K562 (cell line): ENCODE results near the gene RTBDN. TPM values are rescaled to one million over a fixed set of nuclear protein-coding genes. Genes with fewer than 3 reads are reported as not detected.
A peak's percentile ranks its signal among the peaks of the same experiment; 100 is the strongest.

ENCODE experiments used
- ATF7 ChIP-seq: fragments of 450-650 bp; IDR thresholded peaks from 2 replicates; pipeline ENCODE4 v1.7.1; 2014; ENCODE audit warnings: mild to moderate bottlenecking, moderate library complexity
- DMBX1 ChIP-seq: fragments of 250-450 bp; sonication (Bioruptor Pico); IDR thresholded peaks from 2 replicates; pipeline ENCODE4 v1.8.0; 2022; ENCODE audit warnings: inconsistent platforms, mild to moderate bottlenecking, moderate library complexity, borderline replicate concordance
- HLTF ChIP-seq: fragments of 450-650 bp; IDR thresholded peaks from 2 replicates; pipeline ENCODE4 v1.6.1; 2016
- HMG20B ChIP-seq: fragments of 250-450 bp; sonication (Bioruptor Pico); IDR thresholded peaks from 2 replicates; pipeline ENCODE4 v1.5.0; 2021; ENCODE audit warnings: mild to moderate bottlenecking
- HSF4 ChIP-seq: fragments of 250-450 bp; sonication (Bioruptor Pico); IDR thresholded peaks from 2 replicates; pipeline ENCODE4 v2.1.2; 2022; ENCODE audit warnings: mild to moderate bottlenecking, moderate library complexity, borderline replicate concordance
- KAT2B ChIP-seq: IDR thresholded peaks from one replicate; pipeline ENCODE4 v1.6.1; 2012; ENCODE audit warnings: low read depth, mild to moderate bottlenecking, control low read depth, inconsistent platforms, low read length, moderate library complexity
- KAT7 ChIP-seq: sonication (generic); formaldehyde crosslinking; IDR thresholded peaks from 2 replicates; pipeline ENCODE4 v1.8.0; 2022; ENCODE audit warnings: missing genetic modification reagents, mild to moderate bottlenecking, borderline replicate concordance
- MCM5 ChIP-seq: fragments of 450-650 bp; IDR thresholded peaks from 2 replicates; pipeline ENCODE4 v1.6.1; 2016; ENCODE audit warnings: low read depth
- NFXL1 ChIP-seq: fragments of 450-650 bp; formaldehyde crosslinking; IDR thresholded peaks from 2 replicates; pipeline ENCODE4 v1.4.0; 2021; ENCODE audit warnings: mild to moderate bottlenecking
- RBM39 ChIP-seq: fragments of 200-400 bp; formaldehyde crosslinking; optimal IDR thresholded peaks from 2 replicates; pipeline ENCODE3; 2018; ENCODE audit warnings: low read depth, low read length
- SMAD1 ChIP-seq: fragments of 150-350 bp; IDR thresholded peaks from 2 replicates; pipeline ENCODE4 v1.6.1; 2014; ENCODE audit warnings: low read length, low read depth; ENCODE audit not compliant: partially characterized antibody
- ZNF282 ChIP-seq: sonication (generic); formaldehyde crosslinking; IDR thresholded peaks from 2 replicates; pipeline ENCODE4 v1.8.1; 2023; ENCODE audit warnings: missing genetic modification reagents
- ZNF436 ChIP-seq: fragments of 250-450, 450-650 bp; sonication (Bioruptor Pico); formaldehyde crosslinking; IDR thresholded peaks from 2 replicates; pipeline ENCODE4 v1.7.0; 2020; ENCODE audit warnings: mild to moderate bottlenecking
- polyA plus RNA-seq, 8 experiments: library from polyadenylated mRNA; depleted of rRNA in 4 of 8; stranded (reverse) in 5 of 8; unstranded in 3 of 8; fragments of >200 nt; fragmentation: Nextera tagmentation in 2 of 8; fragmentation: Illumina TruSeq in 1 of 8; extraction: Ambion mirVana in 2 of 8; extraction: Trizol in 1 of 8; gene quantifications; 2 replicates each; pipeline versions ENCODE4 v1.2.1 to v1.2.3, GENCODE V29; 2011 to 2014; ENCODE audit warnings: inconsistent platforms in 1 of 8, missing spikeins in 1 of 8
- total RNA-seq, 7 experiments: library from RNA; depleted of rRNA in 6 of 7; stranded (reverse); fragments of >200 nt in 6 of 7; fragmentation: Illumina TruSeq in 2 of 7; extraction: Trizol in 2 of 7; gene quantifications; 2 replicates each; pipeline versions ENCODE4 v1.2.1 to v1.2.3, GENCODE V29; 2011 to 2021; ENCODE audit warnings: low replicate concordance in 1 of 7
- TF ChIP-seq, protein P1 (sequence below): fragments of 250-450 bp; sonication (Bioruptor Pico); IDR thresholded peaks from 2 replicates; pipeline ENCODE4 v1.8.0; 2021; ENCODE audit warnings: moderate library complexity, mild to moderate bottlenecking, inconsistent platforms
- TF ChIP-seq, protein P2 (sequence below): IDR thresholded peaks from 2 replicates; pipeline ENCODE4 v1.6.1; 2011; ENCODE audit warnings: borderline replicate concordance, low read depth, mild to moderate bottlenecking, moderate library complexity, low read length; ENCODE audit not compliant: insufficient read depth, poor library complexity, severe bottlenecking
- TF ChIP-seq, protein P3 (sequence below): fragments of 450-650 bp; IDR thresholded peaks from 2 replicates; pipeline ENCODE4 v1.6.1; 2017; ENCODE audit warnings: antibody characterized with exemption
- TF ChIP-seq, protein P4 (sequence below), 2 experiments: fragments of 200-800 bp in 1 of 2; sonication (Bioruptor generic) in 1 of 2; sonication (generic) in 1 of 2; formaldehyde crosslinking in 1 of 2; IDR thresholded peaks in 1 of 2; conservative IDR thresholded peaks in 1 of 2; 2 replicates each; pipeline versions ENCODE4 v1.5.0 to v1.6.1; 2016 to 2020; ENCODE audit warnings: missing compliant biosample characterization in 1 of 2, missing genetic modification characterization in 1 of 2, missing genetic modification reagents in 1 of 2
- TF ChIP-seq, protein P5 (sequence below): fragments of 250-450 bp; sonication (Bioruptor Pico); IDR thresholded peaks from 2 replicates; pipeline ENCODE4 v1.5.0; 2021

Gene RTBDN
- total and polyA plus RNA-seq, 9 of the 15 experiments (the other 6 are each of a cell fraction or from before 2014, with no cell fraction given) = 0.20 to 2.3 (median 0.72) TPM; not detected in 1

DNA sequence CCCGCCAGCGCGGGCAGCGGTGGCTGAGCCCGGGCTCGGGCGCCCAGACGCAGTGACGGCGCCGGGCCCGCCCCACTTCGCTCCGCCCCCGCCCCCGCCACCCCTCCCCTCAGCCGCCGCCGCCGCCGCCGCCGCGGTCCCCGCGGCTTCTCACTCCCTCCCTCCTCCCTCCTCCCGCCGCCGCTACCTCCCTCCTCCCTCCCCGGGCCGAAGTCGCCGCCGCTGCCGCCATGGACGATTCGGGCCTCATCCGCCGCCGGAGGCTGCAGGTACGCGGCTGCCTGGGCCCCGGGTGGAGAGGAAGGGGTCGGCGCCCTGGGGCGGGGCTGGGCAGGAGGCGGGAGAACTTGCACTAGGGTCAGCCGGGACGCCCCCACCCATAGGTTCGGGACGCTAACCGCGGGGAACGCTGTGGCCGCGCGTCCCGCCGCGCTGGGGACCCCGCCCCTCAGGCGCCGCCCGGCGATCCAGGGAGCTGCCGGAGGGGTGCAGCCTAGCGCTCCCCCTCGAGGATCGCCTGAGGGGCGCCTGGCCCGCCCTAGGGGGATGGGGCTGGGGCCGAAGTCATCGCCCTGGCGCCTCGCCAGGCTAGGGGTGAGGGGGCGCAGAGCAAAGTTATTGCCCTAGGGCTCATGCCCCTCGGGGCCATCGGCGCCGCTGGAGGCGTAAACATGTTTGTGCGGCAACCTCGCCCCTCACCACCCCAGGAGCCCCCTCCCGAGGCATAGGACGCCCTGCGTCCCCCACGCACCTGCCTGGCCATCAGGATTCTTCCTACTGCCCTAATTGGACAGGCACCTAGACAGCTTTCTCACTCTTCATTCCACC lies 427 bp downstream of the RTBDN start (continued):
- TF ChIP-seq, protein P1, sequence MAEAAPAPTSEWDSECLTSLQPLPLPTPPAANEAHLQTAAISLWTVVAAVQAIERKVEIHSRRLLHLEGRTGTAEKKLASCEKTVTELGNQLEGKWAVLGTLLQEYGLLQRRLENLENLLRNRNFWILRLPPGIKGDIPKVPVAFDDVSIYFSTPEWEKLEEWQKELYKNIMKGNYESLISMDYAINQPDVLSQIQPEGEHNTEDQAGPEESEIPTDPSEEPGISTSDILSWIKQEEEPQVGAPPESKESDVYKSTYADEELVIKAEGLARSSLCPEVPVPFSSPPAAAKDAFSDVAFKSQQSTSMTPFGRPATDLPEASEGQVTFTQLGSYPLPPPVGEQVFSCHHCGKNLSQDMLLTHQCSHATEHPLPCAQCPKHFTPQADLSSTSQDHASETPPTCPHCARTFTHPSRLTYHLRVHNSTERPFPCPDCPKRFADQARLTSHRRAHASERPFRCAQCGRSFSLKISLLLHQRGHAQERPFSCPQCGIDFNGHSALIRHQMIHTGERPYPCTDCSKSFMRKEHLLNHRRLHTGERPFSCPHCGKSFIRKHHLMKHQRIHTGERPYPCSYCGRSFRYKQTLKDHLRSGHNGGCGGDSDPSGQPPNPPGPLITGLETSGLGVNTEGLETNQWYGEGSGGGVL = no peak
- TF ChIP-seq, protein P2, sequence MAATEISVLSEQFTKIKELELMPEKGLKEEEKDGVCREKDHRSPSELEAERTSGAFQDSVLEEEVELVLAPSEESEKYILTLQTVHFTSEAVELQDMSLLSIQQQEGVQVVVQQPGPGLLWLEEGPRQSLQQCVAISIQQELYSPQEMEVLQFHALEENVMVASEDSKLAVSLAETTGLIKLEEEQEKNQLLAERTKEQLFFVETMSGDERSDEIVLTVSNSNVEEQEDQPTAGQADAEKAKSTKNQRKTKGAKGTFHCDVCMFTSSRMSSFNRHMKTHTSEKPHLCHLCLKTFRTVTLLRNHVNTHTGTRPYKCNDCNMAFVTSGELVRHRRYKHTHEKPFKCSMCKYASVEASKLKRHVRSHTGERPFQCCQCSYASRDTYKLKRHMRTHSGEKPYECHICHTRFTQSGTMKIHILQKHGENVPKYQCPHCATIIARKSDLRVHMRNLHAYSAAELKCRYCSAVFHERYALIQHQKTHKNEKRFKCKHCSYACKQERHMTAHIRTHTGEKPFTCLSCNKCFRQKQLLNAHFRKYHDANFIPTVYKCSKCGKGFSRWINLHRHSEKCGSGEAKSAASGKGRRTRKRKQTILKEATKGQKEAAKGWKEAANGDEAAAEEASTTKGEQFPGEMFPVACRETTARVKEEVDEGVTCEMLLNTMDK = no peak
- TF ChIP-seq ZNF282 (CRISPR knock-in tag) = peak; percentile 51; the same call in 1 of the 2 replicates
- TF ChIP-seq KAT2B = no peak
- TF ChIP-seq ZNF436 (CRISPR knock-in tag) = no peak
- TF ChIP-seq HLTF = no peak
- TF ChIP-seq, protein P3, sequence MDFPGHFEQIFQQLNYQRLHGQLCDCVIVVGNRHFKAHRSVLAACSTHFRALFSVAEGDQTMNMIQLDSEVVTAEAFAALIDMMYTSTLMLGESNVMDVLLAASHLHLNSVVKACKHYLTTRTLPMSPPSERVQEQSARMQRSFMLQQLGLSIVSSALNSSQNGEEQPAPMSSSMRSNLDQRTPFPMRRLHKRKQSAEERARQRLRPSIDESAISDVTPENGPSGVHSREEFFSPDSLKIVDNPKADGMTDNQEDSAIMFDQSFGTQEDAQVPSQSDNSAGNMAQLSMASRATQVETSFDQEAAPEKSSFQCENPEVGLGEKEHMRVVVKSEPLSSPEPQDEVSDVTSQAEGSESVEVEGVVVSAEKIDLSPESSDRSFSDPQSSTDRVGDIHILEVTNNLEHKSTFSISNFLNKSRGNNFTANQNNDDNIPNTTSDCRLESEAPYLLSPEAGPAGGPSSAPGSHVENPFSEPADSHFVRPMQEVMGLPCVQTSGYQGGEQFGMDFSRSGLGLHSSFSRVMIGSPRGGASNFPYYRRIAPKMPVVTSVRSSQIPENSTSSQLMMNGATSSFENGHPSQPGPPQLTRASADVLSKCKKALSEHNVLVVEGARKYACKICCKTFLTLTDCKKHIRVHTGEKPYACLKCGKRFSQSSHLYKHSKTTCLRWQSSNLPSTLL = no peak
- TF ChIP-seq HMG20B (CRISPR knock-in tag) = no peak
- no peak for TF ChIP-seq SMAD1
- TF ChIP-seq, protein P4, sequence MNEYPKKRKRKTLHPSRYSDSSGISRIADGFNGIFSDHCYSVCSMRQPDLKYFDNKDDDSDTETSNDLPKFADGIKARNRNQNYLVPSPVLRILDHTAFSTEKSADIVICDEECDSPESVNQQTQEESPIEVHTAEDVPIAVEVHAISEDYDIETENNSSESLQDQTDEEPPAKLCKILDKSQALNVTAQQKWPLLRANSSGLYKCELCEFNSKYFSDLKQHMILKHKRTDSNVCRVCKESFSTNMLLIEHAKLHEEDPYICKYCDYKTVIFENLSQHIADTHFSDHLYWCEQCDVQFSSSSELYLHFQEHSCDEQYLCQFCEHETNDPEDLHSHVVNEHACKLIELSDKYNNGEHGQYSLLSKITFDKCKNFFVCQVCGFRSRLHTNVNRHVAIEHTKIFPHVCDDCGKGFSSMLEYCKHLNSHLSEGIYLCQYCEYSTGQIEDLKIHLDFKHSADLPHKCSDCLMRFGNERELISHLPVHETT (CRISPR knock-in tag; conservative IDR thresholded peaks at IDR 0.05 in 1 of 2, IDR thresholded peaks at IDR 0.05 in 1 of 2) = 0 out of 4 replicates have a peak, but pooled peaks of 1 of the 2 experiments have one; percentile 33
- no peak for TF ChIP-seq HSF4 (CRISPR knock-in tag)
- no peak for TF ChIP-seq NFXL1 (CRISPR knock-in tag)
- TF ChIP-seq, protein P5, sequence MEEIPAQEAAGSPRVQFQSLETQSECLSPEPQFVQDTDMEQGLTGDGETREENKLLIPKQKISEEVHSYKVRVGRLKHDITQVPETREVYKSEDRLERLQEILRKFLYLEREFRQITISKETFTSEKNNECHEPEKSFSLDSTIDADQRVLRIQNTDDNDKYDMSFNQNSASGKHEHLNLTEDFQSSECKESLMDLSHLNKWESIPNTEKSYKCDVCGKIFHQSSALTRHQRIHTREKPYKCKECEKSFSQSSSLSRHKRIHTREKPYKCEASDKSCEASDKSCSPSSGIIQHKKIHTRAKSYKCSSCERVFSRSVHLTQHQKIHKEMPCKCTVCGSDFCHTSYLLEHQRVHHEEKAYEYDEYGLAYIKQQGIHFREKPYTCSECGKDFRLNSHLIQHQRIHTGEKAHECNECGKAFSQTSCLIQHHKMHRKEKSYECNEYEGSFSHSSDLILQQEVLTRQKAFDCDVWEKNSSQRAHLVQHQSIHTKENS (CRISPR knock-in tag) = no peak
- TF ChIP-seq DMBX1 (CRISPR knock-in tag) = no peak
- TF ChIP-seq ATF7 = 0 out of 2 replicates have a peak, but pooled peaks have one; percentile 33
- 0 out of 2 replicates have a peak, but pooled peaks have one; percentile 45 for TF ChIP-seq KAT7 (CRISPR knock-in tag)
- TF ChIP-seq MCM5 = no peak
- no peak for TF ChIP-seq RBM39
